ENCODE results near the gene FASLG. TPM values are rescaled to one million over a fixed set of nuclear protein-coding genes. Genes with fewer than 3 reads are reported as not detected.
"Not testable (repeated sequence)": the region's sequence is repeated elsewhere in the genome, so short reads cannot be mapped to it uniquely, and the experiment has no call there.

The FASLG gene
- total RNA-seq, result 113 and 114 TPM in 2 replicates

GRCh38 chr1:172658871-172659453, at the start of gene FASLG:
TSS of gene FASLG (plus strand) at chr1:172659103. CDS start at chr1:172659202, 99 bp downstream.
- intact Hi-C loops (cut with micrococcal nuclease), result loop anchor here (1.0 to 5.0 kb wide), 4 partner anchors 12 to 387 kb away; no protein-coding TSS in a partner anchor
- Mint-ChIP-seq H3K4me1 (ENCODE audit: low read depth) (peaks cover 82% of the 10 kb centered on the region), H3K36me3 (ENCODE audit: low read depth) (peaks cover 41% of the 10 kb centered on the region), H3K9me3 (peaks cover 4% of the 10 kb centered on the region), H3K27ac (peak within 1 kb of the TSS; percentile 95), H3K4me3 (peak within 1 kb of the TSS; percentile 96), H3K27me3 (ENCODE audit: insufficient read depth) (no peaks in the 10 kb centered on the region)
- peak; percentile 40 for DNase-seq (ENCODE audit: low spot score)

DNA sequence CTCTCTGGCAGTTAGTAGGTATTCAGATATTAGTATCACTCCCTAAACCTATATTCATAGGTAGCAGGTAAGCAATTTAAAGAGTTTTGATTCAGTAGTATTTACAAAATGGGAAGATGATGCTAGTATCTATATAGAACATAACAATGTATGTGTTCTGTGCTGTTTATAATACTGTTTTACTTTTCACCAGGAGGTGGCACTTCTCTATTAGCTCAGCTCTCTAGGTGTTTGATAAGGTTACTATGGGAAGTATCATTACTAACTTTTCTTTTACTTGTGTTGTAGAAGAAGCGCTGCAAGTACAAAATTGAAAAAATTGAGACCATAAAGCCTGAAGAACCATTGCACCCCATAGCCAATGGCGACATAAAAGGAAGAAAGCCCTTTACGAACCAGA, 49.4 kb upstream of the FASLG start:
- intact Hi-C loops (cut with micrococcal nuclease), result loop anchor here (1.0 to 2.0 kb wide), 4 partner anchors 17 to 119 kb away; partner anchors contain the start of gene FASLG
- H3K36me3 Mint-ChIP-seq (ENCODE audit: low read depth), result peaks cover 36% of the 10 kb centered on the region
- H3K4me3 Mint-ChIP-seq, result no peak overlapping the region
- no peak for DNase-seq (ENCODE audit: low spot score)
- H3K9me3 Mint-ChIP-seq, result peaks cover 4% of the 10 kb centered on the region
- no peaks in the 10 kb centered on the region for H3K27me3 Mint-ChIP-seq (ENCODE audit: insufficient read depth)
- H3K27ac Mint-ChIP-seq, result no peak overlapping the region
- peaks cover 24% of the 10 kb centered on the region for H3K4me1 Mint-ChIP-seq (ENCODE audit: low read depth)

DNA sequence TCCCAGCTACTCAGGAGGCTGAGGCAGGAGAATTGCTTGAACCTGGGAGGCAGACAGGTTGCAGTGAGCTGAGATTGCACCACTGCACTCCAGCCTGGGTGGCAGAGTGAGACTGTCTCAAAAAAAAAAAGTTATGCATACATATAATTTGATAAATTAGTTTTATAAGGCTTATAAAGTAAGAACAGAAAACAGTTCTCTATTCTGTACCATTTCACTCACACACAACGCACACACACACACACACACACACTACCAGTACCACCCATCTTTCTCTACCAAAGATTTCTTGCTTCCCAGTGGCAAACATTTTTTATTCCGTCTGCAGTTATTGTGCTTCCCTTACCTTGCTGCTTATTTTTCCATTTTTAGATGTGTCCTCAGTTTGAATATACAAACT, 46.4 kb upstream of the FASLG start:
- Mint-ChIP-seq H3K4me1 (ENCODE audit: low read depth) (peaks cover 24% of the 10 kb centered on the region), H3K27ac (no peak overlapping the region), H3K4me3 (no peak overlapping the region), H3K27me3 (ENCODE audit: insufficient read depth) (no peaks in the 10 kb centered on the region), H3K9me3 (peaks cover 27% of the 10 kb centered on the region), H3K36me3 (ENCODE audit: low read depth) (peaks cover 39% of the 10 kb centered on the region)
- DNase-seq (ENCODE audit: low spot score), result no peak
- intact Hi-C loops (cut with micrococcal nuclease), result loop anchor here (5.0 kb wide), 1 partner anchor 35 kb away; no protein-coding TSS in a partner anchor

- H3K4me3 Mint-ChIP-seq, result no peak overlapping the region
- peaks cover 34% of the 10 kb centered on the region for H3K9me3 Mint-ChIP-seq
- no peak for DNase-seq (ENCODE audit: low spot score)
- peaks cover 24% of the 10 kb centered on the region for H3K4me1 Mint-ChIP-seq (ENCODE audit: low read depth)
- intact Hi-C loops (cut with micrococcal nuclease), result loop anchor here (5.0 kb wide), 1 partner anchor 34 kb away; no protein-coding TSS in a partner anchor
- H3K36me3 Mint-ChIP-seq (ENCODE audit: low read depth), result peaks cover 40% of the 10 kb centered on the region
- no peak overlapping the region for H3K27ac Mint-ChIP-seq
- H3K27me3 Mint-ChIP-seq (ENCODE audit: insufficient read depth), result no peaks in the 10 kb centered on the region
Measured at GRCh38 chr1:172613294-172613693, 45.6 kb upstream of the FASLG start.

GRCh38 chr1:172616195-172616594, 42.7 kb upstream of the FASLG start:
- H3K27me3 Mint-ChIP-seq (ENCODE audit: insufficient read depth), result no peaks in the 10 kb centered on the region
- H3K9me3 Mint-ChIP-seq, result peaks cover 57% of the 10 kb centered on the region
- DNase-seq (ENCODE audit: low spot score), result no peak
- peaks cover 4% of the 10 kb centered on the region for H3K4me1 Mint-ChIP-seq (ENCODE audit: low read depth)
- no peak overlapping the region for H3K4me3 Mint-ChIP-seq
- H3K27ac Mint-ChIP-seq, result no peak overlapping the region
- intact Hi-C loops (cut with micrococcal nuclease), result no loop called here
- peaks cover 22% of the 10 kb centered on the region for H3K36me3 Mint-ChIP-seq (ENCODE audit: low read depth)

DNA sequence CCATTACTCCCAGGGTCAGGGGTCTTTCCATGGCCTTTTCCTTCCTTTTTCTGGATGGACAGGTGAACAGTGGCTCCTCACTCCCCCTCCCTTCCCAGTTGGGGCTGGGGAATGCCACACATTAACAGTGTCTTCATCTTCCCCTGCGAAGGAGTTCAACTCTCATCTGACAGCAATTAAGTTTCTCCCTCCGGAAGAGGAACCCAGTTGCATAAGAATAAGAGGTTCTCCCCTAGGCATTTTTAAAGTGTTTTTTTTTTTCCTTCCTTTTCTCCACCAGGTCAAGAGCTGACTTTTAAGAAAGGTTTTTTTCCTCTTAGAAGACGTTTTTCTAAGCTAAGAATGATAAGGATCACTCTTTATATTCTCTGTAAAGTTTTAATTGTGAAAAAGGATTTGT, 42.3 kb upstream of the FASLG start:
- H3K4me1 Mint-ChIP-seq (ENCODE audit: low read depth), result no peaks in the 10 kb centered on the region
- no peak overlapping the region for H3K27ac Mint-ChIP-seq
- peaks cover 18% of the 10 kb centered on the region for H3K36me3 Mint-ChIP-seq (ENCODE audit: low read depth)
- H3K27me3 Mint-ChIP-seq (ENCODE audit: insufficient read depth), result no peaks in the 10 kb centered on the region
- peaks cover 62% of the 10 kb centered on the region for H3K9me3 Mint-ChIP-seq
- DNase-seq (ENCODE audit: low spot score), result no peak
- no peak overlapping the region for H3K4me3 Mint-ChIP-seq
- intact Hi-C loops (cut with micrococcal nuclease), result no loop called here

- DNase-seq (ENCODE audit: low spot score); H3K27ac Mint-ChIP-seq; H3K27me3 Mint-ChIP-seq (ENCODE audit: insufficient read depth); intact Hi-C loops (cut with micrococcal nuclease); H3K4me1 Mint-ChIP-seq (ENCODE audit: low read depth); H3K4me3 Mint-ChIP-seq: not testable (repeated sequence)
- peaks cover 17% of the 10 kb centered on the region for H3K36me3 Mint-ChIP-seq (ENCODE audit: low read depth)
- peaks cover 63% of the 10 kb centered on the region for H3K9me3 Mint-ChIP-seq
Measured at GRCh38 chr1:172620603-172621002, 38.3 kb upstream of the FASLG start.

- Mint-ChIP-seq H3K27me3 (ENCODE audit: insufficient read depth) (no peaks in the 10 kb centered on the region), H3K36me3 (ENCODE audit: low read depth) (peaks cover 11% of the 10 kb centered on the region), H3K27ac (no peak overlapping the region), H3K9me3 (peaks cover 45% of the 10 kb centered on the region), H3K4me3 (no peak overlapping the region), H3K4me1 (ENCODE audit: low read depth) (peaks cover 3% of the 10 kb centered on the region)
- intact Hi-C loops (cut with micrococcal nuclease), result no loop called here
- DNase-seq (ENCODE audit: low spot score), result no peak
Measured at GRCh38 chr1:172622541-172622940, 36.4 kb upstream of the FASLG start.

GRCh38 chr1:172623748-172624147, 35.2 kb upstream of the FASLG start:
- H3K9me3 Mint-ChIP-seq, result peaks cover 34% of the 10 kb centered on the region
- H3K27me3 Mint-ChIP-seq (ENCODE audit: insufficient read depth), result no peaks in the 10 kb centered on the region
- no peak overlapping the region for H3K4me3 Mint-ChIP-seq
- intact Hi-C loops (cut with micrococcal nuclease), result no loop called here
- no peak overlapping the region for H3K27ac Mint-ChIP-seq
- no peak for DNase-seq (ENCODE audit: low spot score)
- peaks cover 13% of the 10 kb centered on the region for H3K36me3 Mint-ChIP-seq (ENCODE audit: low read depth)
- peaks cover 10% of the 10 kb centered on the region for H3K4me1 Mint-ChIP-seq (ENCODE audit: low read depth)

- H3K4me3 Mint-ChIP-seq, result no peak overlapping the region
- H3K27ac Mint-ChIP-seq, result no peak overlapping the region
- peaks cover 36% of the 10 kb centered on the region for H3K4me1 Mint-ChIP-seq (ENCODE audit: low read depth)
- DNase-seq (ENCODE audit: low spot score), result no peak
- intact Hi-C loops (cut with micrococcal nuclease), result loop anchor here (2.0 kb wide), 1 partner anchor 18 kb away; no protein-coding TSS in a partner anchor
- H3K9me3 Mint-ChIP-seq, result peaks cover 10% of the 10 kb centered on the region
- peaks cover 15% of the 10 kb centered on the region for H3K36me3 Mint-ChIP-seq (ENCODE audit: low read depth)
- H3K27me3 Mint-ChIP-seq (ENCODE audit: insufficient read depth), result peaks cover 3% of the 10 kb centered on the region
Measured at GRCh38 chr1:172626845-172627244, 32.1 kb upstream of the FASLG start.

DNA sequence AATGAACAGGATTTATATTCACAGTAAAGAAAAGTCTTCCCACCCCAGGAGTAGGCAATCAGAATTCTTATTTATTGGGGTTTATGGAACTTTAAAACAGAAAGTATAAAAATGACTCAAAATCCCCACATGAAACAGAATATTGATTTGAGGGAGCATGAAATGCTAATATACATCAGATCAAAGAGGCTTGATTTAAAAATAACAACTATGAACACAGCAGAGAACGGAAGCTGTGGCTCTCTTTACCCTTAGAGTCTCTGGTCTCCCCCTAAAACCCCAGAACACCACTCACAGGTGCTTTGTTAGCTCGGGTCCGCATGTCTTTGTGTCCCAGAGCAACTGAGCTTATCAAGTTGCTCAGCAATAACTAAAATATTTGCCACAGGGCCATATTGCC, 31.2 kb upstream of the FASLG start:
- Mint-ChIP-seq H3K4me1 (ENCODE audit: low read depth) (peaks cover 43% of the 10 kb centered on the region), H3K4me3 (no peak overlapping the region), H3K27ac (no peak overlapping the region), H3K9me3 (peaks cover 3% of the 10 kb centered on the region), H3K27me3 (ENCODE audit: insufficient read depth) (peaks cover 5% of the 10 kb centered on the region), H3K36me3 (ENCODE audit: low read depth) (peaks cover 9% of the 10 kb centered on the region)
- intact Hi-C loops (cut with micrococcal nuclease), result loop anchor here (2.0 kb wide), 1 partner anchor 19 kb away; no protein-coding TSS in a partner anchor
- DNase-seq (ENCODE audit: low spot score), result no peak

DNA sequence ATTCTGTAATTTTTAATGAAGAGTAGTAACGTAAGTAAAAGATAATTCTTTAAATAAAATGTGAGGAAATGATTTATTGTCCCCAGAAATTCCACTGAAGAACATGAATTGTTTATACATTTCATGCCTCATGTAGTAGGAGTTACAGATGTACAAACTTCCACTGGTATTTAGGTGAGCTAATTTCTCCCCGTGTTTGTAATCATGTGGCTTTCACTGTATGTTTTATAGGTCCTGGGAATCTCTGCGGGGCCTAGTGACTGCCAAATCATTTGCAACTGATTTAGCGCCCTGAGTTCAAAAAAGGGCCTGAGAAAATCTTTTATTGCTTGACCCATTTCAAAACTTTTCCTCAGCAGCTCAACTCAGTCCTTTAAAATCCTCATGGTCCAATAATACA, 30.5 kb upstream of the FASLG start:
- no peak for DNase-seq (ENCODE audit: low spot score)
- peaks cover 43% of the 10 kb centered on the region for H3K4me1 Mint-ChIP-seq (ENCODE audit: low read depth)
- H3K4me3 Mint-ChIP-seq, result no peak overlapping the region
- H3K9me3 Mint-ChIP-seq, result no peaks in the 10 kb centered on the region
- no peak overlapping the region for H3K27ac Mint-ChIP-seq
- peaks cover 6% of the 10 kb centered on the region for H3K36me3 Mint-ChIP-seq (ENCODE audit: low read depth)
- peaks cover 5% of the 10 kb centered on the region for H3K27me3 Mint-ChIP-seq (ENCODE audit: insufficient read depth)
- intact Hi-C loops (cut with micrococcal nuclease), result no loop called here

GRCh38 chr1:172629170-172629569, 29.7 kb upstream of the FASLG start:
- no peak overlapping the region for H3K4me3 Mint-ChIP-seq
- H3K27me3 Mint-ChIP-seq (ENCODE audit: insufficient read depth), result peaks cover 5% of the 10 kb centered on the region
- H3K9me3 Mint-ChIP-seq, result no peaks in the 10 kb centered on the region
- peaks cover 7% of the 10 kb centered on the region for H3K36me3 Mint-ChIP-seq (ENCODE audit: low read depth)
- no peak for DNase-seq (ENCODE audit: low spot score)
- H3K27ac Mint-ChIP-seq, result no peak overlapping the region
- peaks cover 43% of the 10 kb centered on the region for H3K4me1 Mint-ChIP-seq (ENCODE audit: low read depth)
- intact Hi-C loops (cut with micrococcal nuclease), result no loop called here

Data from activated T-helper 1 cell treated with anti-CD3 and anti-CD28 coated beads, Interleukin-12 subunit alpha, Interleukin-12 subunit beta, Interleukin-2, Interleukin-4 antibody, amounts not matched to agents 30 ng/mL and 10 ng/mL and 1 ng/mL, durations not matched to agents 14 hours and 24 hours and 36 hours (primary cell).